Hindlimb muscle (tissue), 1 donor: ENCODE measurements around the gene MAML2. TPM values are rescaled to one million over a fixed set of nuclear protein-coding genes. Genes with fewer than 3 reads are reported as not detected.

ENCODE experiments used
- DNase-seq: peaks from one replicate; pipeline ENCODE4 v3.0.0-alpha.2; 2013
- polyA plus RNA-seq: library from polyadenylated mRNA; unstranded; fragments of 120-200 nt; gene quantifications from one replicate; pipeline ENCODE4 v1.2.1, GENCODE V29; 2013; ENCODE audit not compliant: insufficient read length

The MAML2 gene
- polyA plus RNA-seq, 1 donor = 5.7 TPM

- DNase-seq = no peak
These were observed 219.7 kb downstream of the MAML2 start for GRCh38 chr11:96123301-96123700.

DNA sequence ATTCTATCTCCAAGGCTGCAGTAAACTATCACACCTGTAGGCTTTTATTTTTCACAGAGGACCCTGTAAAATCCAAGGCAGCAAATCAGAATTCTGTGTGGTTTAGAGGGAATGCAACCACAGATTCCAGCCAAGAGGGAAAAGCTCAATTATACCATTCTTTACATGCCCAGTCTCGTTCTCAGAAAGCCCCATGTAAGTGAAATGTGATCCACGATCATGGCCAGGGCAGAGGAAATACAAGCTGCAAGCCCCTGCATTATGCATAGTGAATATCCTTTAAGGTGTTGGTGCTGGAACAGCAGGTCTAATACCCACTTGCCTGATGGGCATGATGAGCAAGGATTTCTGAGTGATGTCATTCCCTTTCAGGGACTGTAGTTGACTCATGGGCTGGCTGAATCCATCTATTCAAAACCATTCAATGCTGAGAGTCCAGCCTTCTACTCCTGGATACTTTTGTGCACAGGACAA is 220.4 kb downstream of the MAML2 start:
- DNase-seq = no peak

- no peak for DNase-seq
These were observed 223.8 kb downstream of the MAML2 start for GRCh38 chr11:96119211-96119610.

DNA sequence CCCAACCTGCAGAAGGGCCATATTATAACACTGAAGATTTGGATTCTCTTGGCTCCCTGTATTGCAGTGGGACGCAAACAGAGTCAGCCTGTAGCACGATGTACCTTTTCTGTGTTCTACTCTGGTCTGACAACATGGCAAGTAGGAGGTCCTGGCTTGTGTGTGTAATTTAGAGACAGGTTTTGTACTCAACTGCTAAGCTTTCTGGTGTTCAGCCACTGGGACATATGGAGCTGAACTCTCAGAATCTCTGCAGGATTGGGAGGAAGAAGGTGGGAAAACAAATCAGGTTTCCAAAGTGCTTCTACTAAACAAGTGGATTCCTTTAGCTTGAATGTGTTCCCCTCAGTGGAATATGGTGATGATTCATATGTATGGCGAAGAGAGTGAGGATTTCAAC is 226.6 kb downstream of the MAML2 start:
- no peak for DNase-seq

DNA sequence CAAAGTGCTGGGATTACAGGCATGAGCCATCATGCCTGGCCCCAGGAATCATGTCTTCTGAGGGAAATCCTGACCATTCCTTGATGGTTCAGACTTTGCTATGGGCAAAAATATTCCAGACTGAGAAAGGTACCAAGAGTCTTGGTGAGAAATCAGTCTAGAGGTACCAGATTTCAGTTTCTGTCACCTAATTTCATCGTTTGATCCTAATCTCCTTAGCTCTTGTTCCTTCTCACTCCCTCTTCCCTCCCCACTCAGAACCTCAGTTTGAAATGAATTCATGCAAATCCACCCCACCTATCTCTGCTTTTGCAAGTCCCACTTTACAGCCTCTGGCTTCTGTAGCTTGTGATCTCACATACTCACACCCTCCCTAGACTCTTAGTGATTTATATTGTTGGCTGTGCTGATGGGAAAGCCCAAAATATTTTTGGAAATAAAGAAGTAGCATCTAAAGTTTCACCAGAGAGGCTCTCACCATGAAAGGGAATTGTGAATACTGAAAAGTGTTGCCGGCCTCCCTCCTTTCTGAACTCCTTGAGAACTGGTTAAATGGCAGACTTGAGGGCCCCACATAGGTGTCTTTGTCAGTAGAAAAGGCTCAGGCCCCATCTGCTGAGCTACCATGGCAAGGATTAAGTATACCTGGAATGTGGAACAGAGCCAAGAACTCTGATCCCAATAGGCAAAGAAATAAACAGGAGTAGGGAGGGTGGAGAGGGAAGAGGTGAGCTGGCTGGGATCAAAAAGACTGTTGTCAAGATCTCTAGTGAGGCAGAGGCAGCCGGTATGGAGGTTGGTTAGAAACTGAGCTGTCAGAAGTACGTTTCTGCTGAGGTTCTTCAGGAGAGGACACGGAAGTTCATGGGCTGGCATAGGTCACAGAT is 228.6 kb downstream of the MAML2 start:
- DNase-seq = no peak

GRCh38 chr11:96113193-96113681 is 229.8 kb downstream of the MAML2 start:
- DNase-seq = peak; percentile 46

GRCh38 chr11:96112192-96113128 is 230.5 kb downstream of the MAML2 start:
- DNase-seq = no peak

GRCh38 chr11:96111308-96111707 is 231.7 kb downstream of the MAML2 start:
- no peak for DNase-seq

DNA sequence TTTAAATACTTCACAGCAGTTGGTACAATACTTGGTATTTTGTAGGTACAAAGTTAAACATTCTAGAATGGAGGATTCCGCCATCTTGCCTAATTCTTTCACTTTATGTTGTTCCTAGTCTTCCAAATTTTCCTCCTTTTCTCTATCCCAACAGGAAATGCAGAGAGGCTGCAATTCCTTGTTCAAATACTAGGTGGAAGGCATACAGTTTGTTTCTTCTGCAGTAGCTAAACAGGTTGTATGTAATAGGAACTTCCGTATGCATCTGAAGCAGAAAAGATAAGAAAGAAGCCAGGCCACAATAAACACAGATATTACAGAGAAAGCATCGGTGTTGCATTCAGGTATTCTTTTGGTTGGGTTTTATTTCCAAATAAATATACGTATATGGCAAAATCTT is 232.7 kb downstream of the MAML2 start:
- no peak for DNase-seq

GRCh38 chr11:96109331-96110030 is 233.5 kb downstream of the MAML2 start:
- no peak for DNase-seq

DNA sequence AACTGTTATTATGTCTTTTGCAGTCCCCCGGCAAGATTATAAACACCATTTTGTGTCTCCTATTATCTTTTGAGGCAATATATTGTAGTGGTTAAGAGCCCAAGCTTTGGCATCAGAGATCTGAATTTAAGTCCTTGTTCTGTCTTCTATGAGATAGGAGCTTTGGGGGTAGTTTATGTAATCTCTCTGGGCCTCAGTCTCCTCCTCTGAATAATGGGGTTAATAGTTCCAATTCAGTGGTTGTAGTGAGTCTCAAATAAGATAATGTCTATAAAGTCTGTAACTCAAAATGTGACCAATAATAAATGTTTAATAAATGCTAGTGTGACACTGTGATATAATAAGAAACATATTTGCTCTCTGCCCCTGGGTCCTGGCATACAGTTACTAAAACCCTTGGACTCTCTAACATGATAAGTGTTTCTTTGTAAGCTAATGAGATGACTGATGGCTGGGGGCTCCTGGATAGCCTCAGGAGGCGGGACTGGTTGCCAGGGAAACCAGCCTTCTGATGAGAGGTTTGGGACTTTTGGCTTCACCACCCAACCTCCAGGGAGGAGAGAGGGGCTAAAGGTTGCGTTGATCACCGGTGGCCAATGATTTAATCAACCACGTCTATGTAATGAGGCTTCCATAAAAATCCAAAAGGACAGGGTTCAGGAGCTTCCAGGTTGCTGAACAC is 235.7 kb downstream of the MAML2 start:
- DNase-seq = no peak

DNA sequence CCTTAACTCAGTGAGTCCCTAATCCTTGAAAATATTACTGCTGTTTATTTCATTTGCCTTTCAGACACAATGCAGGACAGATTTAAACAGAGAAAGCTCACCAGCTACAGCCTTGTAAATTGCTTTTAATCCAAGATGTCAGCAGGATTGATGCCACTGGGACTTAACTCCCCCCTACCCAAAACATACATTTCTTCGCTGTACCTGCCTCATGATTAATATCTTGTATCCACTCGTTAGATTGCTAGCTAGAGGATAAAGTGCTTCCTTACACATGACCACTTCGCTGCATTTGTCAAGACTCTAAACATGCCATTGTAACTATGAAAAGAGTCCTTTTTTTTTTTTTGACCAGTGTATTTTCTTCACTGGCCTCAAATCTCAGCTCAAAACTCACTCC is 236.3 kb downstream of the MAML2 start:
- DNase-seq = no peak

- no peak for DNase-seq
These were observed 237.1 kb downstream of the MAML2 start for GRCh38 chr11:96105944-96106343.

GRCh38 chr11:96105197-96105895 is 237.6 kb downstream of the MAML2 start:
- DNase-seq = no peak

GRCh38 chr11:96104496-96104895 is 238.5 kb downstream of the MAML2 start:
- DNase-seq = no peak

DNA sequence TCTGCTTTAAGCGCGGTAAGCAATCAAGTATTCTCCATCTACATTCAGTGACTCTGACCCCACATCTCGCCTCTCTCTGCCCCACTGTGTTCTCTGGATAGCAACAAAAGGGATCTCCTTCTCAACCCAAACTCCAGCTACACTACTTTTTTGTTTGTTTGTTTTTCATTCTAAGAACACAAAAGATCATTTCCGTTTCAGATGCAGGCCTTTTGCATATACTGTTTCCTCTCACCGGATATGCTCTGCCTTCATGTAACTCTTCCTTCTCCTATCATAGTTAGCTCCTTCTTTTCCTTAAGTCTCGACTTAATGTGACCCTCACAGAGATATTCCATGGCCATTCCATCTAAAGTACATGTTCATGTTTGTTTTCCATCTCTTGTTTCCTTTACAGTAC is 239.3 kb downstream of the MAML2 start:
- DNase-seq = no peak

- no peak for DNase-seq
These were observed 239.9 kb downstream of the MAML2 start for GRCh38 chr11:96103102-96103501.

GRCh38 chr11:96102664-96103078 is 240.3 kb downstream of the MAML2 start:
- DNase-seq = no peak

- no peak for DNase-seq
These were observed 241.8 kb downstream of the MAML2 start for GRCh38 chr11:96101146-96101545.

GRCh38 chr11:96098511-96099241 is 244.3 kb downstream of the MAML2 start:
- peak; percentile 23 for DNase-seq
